Astrocyte (in vitro differentiated cells and primary cell): Measurements from ENCODE around the gene ALCAM.

Experiments used
- EZH2 ChIP-seq: IDR thresholded peaks from 2 replicates; pipeline ENCODE4 v1.6.1; 2012; ENCODE audit warnings: mild to moderate bottlenecking, low read length, inconsistent platforms; ENCODE audit not compliant: insufficient read depth
- TF ChIP-seq, protein P1 (sequence below): IDR thresholded peaks from 2 replicates; pipeline ENCODE4 v1.5.1; 2011; ENCODE audit warnings: low read depth, mild to moderate bottlenecking, inconsistent platforms, low read length, moderate library complexity; ENCODE audit not compliant: insufficient read depth

DNA sequence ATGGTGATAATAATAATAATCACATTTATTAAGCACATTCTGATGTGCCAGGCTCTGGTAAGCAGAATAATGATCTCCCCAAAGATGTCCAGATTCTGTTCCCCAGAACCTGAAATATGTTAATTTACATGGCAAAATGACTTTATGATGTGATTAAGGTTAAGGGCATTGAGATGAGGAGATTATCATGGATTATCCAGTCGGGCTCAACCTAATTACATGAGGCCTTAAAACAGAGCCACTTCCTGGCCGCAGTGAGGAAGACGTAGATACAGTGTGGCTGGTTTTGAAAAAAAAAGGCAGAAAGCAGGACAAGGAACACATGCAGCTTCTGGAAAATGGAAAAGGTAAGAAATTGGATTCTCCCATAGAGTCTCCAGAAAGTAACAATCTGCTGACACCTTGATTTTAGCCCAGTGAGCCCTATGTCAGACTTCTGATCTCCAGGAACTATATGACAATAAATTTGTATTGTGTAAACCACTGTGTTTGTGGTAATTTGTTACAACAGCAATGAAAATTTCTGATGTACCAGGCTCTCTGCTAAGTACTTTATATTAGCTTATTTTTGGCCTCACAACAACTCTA lies 126.7 kb downstream of the ALCAM start:
- TF ChIP-seq, protein P1, sequence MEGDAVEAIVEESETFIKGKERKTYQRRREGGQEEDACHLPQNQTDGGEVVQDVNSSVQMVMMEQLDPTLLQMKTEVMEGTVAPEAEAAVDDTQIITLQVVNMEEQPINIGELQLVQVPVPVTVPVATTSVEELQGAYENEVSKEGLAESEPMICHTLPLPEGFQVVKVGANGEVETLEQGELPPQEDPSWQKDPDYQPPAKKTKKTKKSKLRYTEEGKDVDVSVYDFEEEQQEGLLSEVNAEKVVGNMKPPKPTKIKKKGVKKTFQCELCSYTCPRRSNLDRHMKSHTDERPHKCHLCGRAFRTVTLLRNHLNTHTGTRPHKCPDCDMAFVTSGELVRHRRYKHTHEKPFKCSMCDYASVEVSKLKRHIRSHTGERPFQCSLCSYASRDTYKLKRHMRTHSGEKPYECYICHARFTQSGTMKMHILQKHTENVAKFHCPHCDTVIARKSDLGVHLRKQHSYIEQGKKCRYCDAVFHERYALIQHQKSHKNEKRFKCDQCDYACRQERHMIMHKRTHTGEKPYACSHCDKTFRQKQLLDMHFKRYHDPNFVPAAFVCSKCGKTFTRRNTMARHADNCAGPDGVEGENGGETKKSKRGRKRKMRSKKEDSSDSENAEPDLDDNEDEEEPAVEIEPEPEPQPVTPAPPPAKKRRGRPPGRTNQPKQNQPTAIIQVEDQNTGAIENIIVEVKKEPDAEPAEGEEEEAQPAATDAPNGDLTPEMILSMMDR = no peak
- no peak for TF ChIP-seq EZH2
